MM.1S (cell line): ENCODE measurements around the gene CARD8.

Experiments
- DNase-seq: peaks from one replicate; pipeline ENCODE4 v3.0.0-alpha.2; 2015
- H2AFZ ChIP-seq: fragments of 300-600 bp; sonication (generic); 2 replicates; pipeline ENCODE4 v1.6.0; 2016; ENCODE audit warnings: antibody characterized with exemption, low read length
- H3F3A ChIP-seq: fragments of 300-600 bp; sonication (generic); 2 replicates; pipeline ENCODE4 v1.6.1; 2016; ENCODE audit warnings: mild to moderate bottlenecking, antibody characterized with exemption, low read length, moderate library complexity, mixed read lengths; ENCODE audit not compliant: insufficient read depth
- H3K27ac ChIP-seq: fragments of 300-600 bp; sonication (generic); 2 replicates; pipeline ENCODE4 v1.5.1; 2016; ENCODE audit warnings: mild to moderate bottlenecking, low read length
- H3K27me3 ChIP-seq: fragments of 300-600 bp; sonication (generic); replicated peaks from 2 replicates; pipeline ENCODE4 v1.6.0; 2016; ENCODE audit warnings: low read length; ENCODE audit not compliant: insufficient read depth
- H3K36me3 ChIP-seq: fragments of 300-600 bp; sonication (generic); replicated peaks from 2 replicates; pipeline ENCODE4 v1.6.1; 2016; ENCODE audit warnings: mild to moderate bottlenecking, low read length, mixed read lengths; ENCODE audit not compliant: insufficient read depth
- H3K4me1 ChIP-seq: fragments of 300-600 bp; sonication (generic); 2 replicates; pipeline ENCODE4 v1.6.1; 2016; ENCODE audit warnings: low read length, mixed read lengths
- H3K4me2 ChIP-seq: fragments of 300-600 bp; sonication (generic); 2 replicates; pipeline ENCODE4 v1.6.0; 2016; ENCODE audit warnings: low read depth, low read length
- H3K4me3 ChIP-seq: fragments of 300-600 bp; sonication (generic); 2 replicates; pipeline ENCODE4 v1.5.1; 2016; ENCODE audit warnings: low read length, mixed read lengths
- H3K79me2 ChIP-seq: fragments of 300-600 bp; sonication (generic); 2 replicates; pipeline ENCODE4 v1.6.1; 2016; ENCODE audit warnings: mixed run types, low read length, mixed read lengths
- H3K9ac ChIP-seq: fragments of 300-600 bp; sonication (generic); 2 replicates; pipeline ENCODE4 v1.6.1; 2016; ENCODE audit warnings: low read length, mixed read lengths
- H3K9me2 ChIP-seq: fragments of 300-600 bp; sonication (generic); replicated peaks from 2 replicates; pipeline ENCODE4 v1.6.1; 2016; ENCODE audit warnings: mild to moderate bottlenecking, low read length, mixed read lengths; ENCODE audit not compliant: insufficient read depth
- H3K9me3 ChIP-seq: fragments of 300-600 bp; sonication (generic); replicated peaks from 2 replicates; pipeline ENCODE4 v1.6.1; 2016; ENCODE audit warnings: mild to moderate bottlenecking, low read length, mixed read lengths; ENCODE audit not compliant: insufficient read depth
- H4K20me1 ChIP-seq: fragments of 300-600 bp; sonication (generic); 2 replicates; pipeline ENCODE4 v1.6.1; 2016; ENCODE audit warnings: mild to moderate bottlenecking, low read length, moderate library complexity, mixed read lengths; ENCODE audit not compliant: insufficient read depth
- CTCF ChIP-seq: fragments of 300-600 bp; sonication (generic); IDR thresholded peaks from 2 replicates; pipeline ENCODE4 v1.5.1; 2016; ENCODE audit warnings: antibody characterized with exemption, low read length, mixed read lengths
- EZH2 ChIP-seq: fragments of 300-600 bp; sonication (generic); optimal IDR thresholded peaks from 2 replicates; pipeline ENCODE3; 2017; ENCODE audit warnings: low read depth, mild to moderate bottlenecking, antibody characterized with exemption, low read length, mixed read lengths
- EZH2phosphoT487 ChIP-seq: fragments of 300-600 bp; sonication (generic); IDR thresholded peaks from 2 replicates; pipeline ENCODE4 v1.6.1; 2018; ENCODE audit warnings: antibody characterized with exemption, low read length

CARD8 gene

GRCh38 chr19:48183356-48183755 lies 72.4 kb downstream of the CARD8 start:
- Histone ChIP-seq H3K27ac (no peak overlapping the region), H3K9me3 (no peaks in the 10 kb centered on the region), H3K36me3 (no peaks in the 10 kb centered on the region), H3K4me3 (no peak overlapping the region), H4K20me1 (no peaks in the 10 kb centered on the region), H3K4me2 (no peak overlapping the region), H3K9ac (no peak overlapping the region), H3K9me2 (no peaks in the 10 kb centered on the region), H3K4me1 (no peaks in the 10 kb centered on the region), H3F3A (no peaks in the 10 kb centered on the region), H3K79me2 (no peaks in the 10 kb centered on the region), H3K27me3 (no peaks in the 10 kb centered on the region), H2AFZ (no peak overlapping the region)
- DNase-seq = no peak
- TF ChIP-seq EZH2phosphoT487 (no peak), CTCF (no peak), EZH2 (no peak)

- Histone ChIP-seq H3F3A (no peaks in the 10 kb centered on the region), H3K4me2 (no peak overlapping the region), H3K4me1 (no peaks in the 10 kb centered on the region), H3K27ac (no peak overlapping the region), H3K9me3 (no peaks in the 10 kb centered on the region), H3K9me2 (no peaks in the 10 kb centered on the region), H4K20me1 (no peaks in the 10 kb centered on the region), H3K4me3 (no peak overlapping the region), H2AFZ (no peak overlapping the region), H3K9ac (no peak overlapping the region), H3K36me3 (no peaks in the 10 kb centered on the region), H3K27me3 (no peaks in the 10 kb centered on the region), H3K79me2 (no peaks in the 10 kb centered on the region)
- TF ChIP-seq CTCF (no peak), EZH2 (no peak), EZH2phosphoT487 (no peak)
- no peak for DNase-seq
Measured at GRCh38 chr19:48182434-48182833, 73.3 kb downstream of the CARD8 start.

- Histone ChIP-seq H3K79me2 (no peaks in the 10 kb centered on the region), H3F3A (no peaks in the 10 kb centered on the region), H3K4me1 (no peaks in the 10 kb centered on the region), H3K27ac (no peak overlapping the region), H3K27me3 (no peaks in the 10 kb centered on the region), H3K36me3 (no peaks in the 10 kb centered on the region), H3K4me3 (no peak overlapping the region), H3K4me2 (no peak overlapping the region), H2AFZ (no peak overlapping the region), H3K9ac (no peak overlapping the region), H4K20me1 (no peaks in the 10 kb centered on the region), H3K9me3 (no peaks in the 10 kb centered on the region), H3K9me2 (no peaks in the 10 kb centered on the region)
- no peak for DNase-seq
- TF ChIP-seq EZH2phosphoT487 = no peak
- TF ChIP-seq CTCF = no peak
- TF ChIP-seq EZH2 = no peak
Measured at GRCh38 chr19:48181505-48181904, 74.2 kb downstream of the CARD8 start.

GRCh38 chr19:48176226-48176625 lies 79.5 kb downstream of the CARD8 start:
- Histone ChIP-seq H3K36me3 (no peaks in the 10 kb centered on the region), H3K4me2 (no peak overlapping the region), H3K9me2 (no peaks in the 10 kb centered on the region), H3F3A (peaks cover 7% of the 10 kb centered on the region), H3K4me3 (no peak overlapping the region), H3K79me2 (peaks cover 10% of the 10 kb centered on the region), H3K27ac (no peak overlapping the region), H3K27me3 (no peaks in the 10 kb centered on the region), H2AFZ (no peak overlapping the region), H4K20me1 (no peaks in the 10 kb centered on the region), H3K4me1 (peaks cover 10% of the 10 kb centered on the region), H3K9ac (no peak overlapping the region), H3K9me3 (no peaks in the 10 kb centered on the region)
- TF ChIP-seq EZH2phosphoT487 = no peak
- no peak for TF ChIP-seq CTCF
- TF ChIP-seq EZH2 = no peak
- no peak for DNase-seq
